ENCODE measurements around the gene ADH4.
"Not testable (repeated sequence)": the region's sequence is repeated elsewhere in the genome, so short reads cannot be mapped to it uniquely, and the experiment has no call there.

The ADH4 gene

GRCh38 chr4:99144070-99144469, at the start of gene ADH4:
ADH4 (minus strand) TSS chr4:99144297; CDS start chr4:99144222, 75 bp downstream.
- DNase-seq (ENCODE audit: low read depth): no peak

- DNase-seq (ENCODE audit: low read depth): no peak
Measured at GRCh38 chr4:99190336-99190735, 46.2 kb upstream of the ADH4 start.

- not testable (repeated sequence) for DNase-seq (ENCODE audit: low read depth)
Measured at GRCh38 chr4:99189900-99190299, 45.8 kb upstream of the ADH4 start.

GRCh38 chr4:99186029-99186428, 41.9 kb upstream of the ADH4 start:
- no peak for DNase-seq (ENCODE audit: low read depth)

- DNase-seq (ENCODE audit: low read depth): no peak
Measured at GRCh38 chr4:99185581-99185980, 41.5 kb upstream of the ADH4 start.

- DNase-seq (ENCODE audit: low read depth): peak; percentile 12
Measured at GRCh38 chr4:99180382-99181070, 36.4 kb upstream of the ADH4 start.

GRCh38 chr4:99179626-99180025, 35.5 kb upstream of the ADH4 start:
- no peak for DNase-seq (ENCODE audit: low read depth)

- no peak for DNase-seq (ENCODE audit: low read depth)
Measured at GRCh38 chr4:99179178-99179577, 35.1 kb upstream of the ADH4 start.

- no peak for DNase-seq (ENCODE audit: low read depth)
Measured at GRCh38 chr4:99166544-99166943, 22.4 kb upstream of the ADH4 start.

- no peak for DNase-seq (ENCODE audit: low read depth)
Measured at GRCh38 chr4:99165978-99166377, 21.9 kb upstream of the ADH4 start.

GRCh38 chr4:99161373-99162099, 17.4 kb upstream of the ADH4 start:
- DNase-seq (ENCODE audit: low read depth): no peak

GRCh38 chr4:99159699-99160098, 15.6 kb upstream of the ADH4 start:
- DNase-seq (ENCODE audit: low read depth): no peak

GRCh38 chr4:99157478-99157935, 13.4 kb upstream of the ADH4 start:
- DNase-seq (ENCODE audit: low read depth): no peak

GRCh38 chr4:99156992-99157391, 12.9 kb upstream of the ADH4 start:
- no peak for DNase-seq (ENCODE audit: low read depth)

- DNase-seq (ENCODE audit: low read depth): no peak
Measured at GRCh38 chr4:99154658-99155342, 10.7 kb upstream of the ADH4 start.

- DNase-seq (ENCODE audit: low read depth): no peak
Measured at GRCh38 chr4:99151995-99152394, 7.9 kb upstream of the ADH4 start.

- DNase-seq (ENCODE audit: low read depth): no peak
Measured at GRCh38 chr4:99151452-99151851, 7.4 kb upstream of the ADH4 start.

GRCh38 chr4:99149426-99150019, 5.4 kb upstream of the ADH4 start:
- DNase-seq (ENCODE audit: low read depth): no peak

GRCh38 chr4:99148550-99148949, 4.5 kb upstream of the ADH4 start:
- no peak for DNase-seq (ENCODE audit: low read depth)

GRCh38 chr4:99144587-99144986, 490 bp upstream of the ADH4 start:
- DNase-seq (ENCODE audit: low read depth): no peak

- no peak for DNase-seq (ENCODE audit: low read depth)
Measured at GRCh38 chr4:99136329-99136728, 7.8 kb downstream of the ADH4 start.

- DNase-seq (ENCODE audit: low read depth): no peak
Measured at GRCh38 chr4:99135541-99136162, 8.4 kb downstream of the ADH4 start.

All from GM04503 (cell line).